Left hindlimb (tissue), 1 donor: ENCODE results near the gene SIGLEC6.

Experiments used
- DNase-seq: peaks from one replicate; pipeline ENCODE4 v3.0.0-alpha.2; 2018

Gene SIGLEC6

GRCh38 chr19:51548213-51548651 is 16.8 kb upstream of the SIGLEC6 start:
- no peak for DNase-seq

- DNase-seq = no peak
These were observed 16.1 kb upstream of the SIGLEC6 start for GRCh38 chr19:51547397-51548212.

GRCh38 chr19:51546650-51547396 is 15.4 kb upstream of the SIGLEC6 start:
- no peak for DNase-seq

GRCh38 chr19:51546107-51546649 is 14.7 kb upstream of the SIGLEC6 start:
- no peak for DNase-seq

- DNase-seq = no peak
These were observed 12.6 kb upstream of the SIGLEC6 start for GRCh38 chr19:51544038-51544437.

- no peak for DNase-seq
These were observed 11.2 kb upstream of the SIGLEC6 start for GRCh38 chr19:51542699-51543098.

GRCh38 chr19:51541458-51542357 is 10.2 kb upstream of the SIGLEC6 start:
- no peak for DNase-seq

- DNase-seq = no peak
These were observed 8.4 kb upstream of the SIGLEC6 start for GRCh38 chr19:51539821-51540366.

GRCh38 chr19:51535535-51535934 is 4.1 kb upstream of the SIGLEC6 start:
- no peak for DNase-seq

- no peak for DNase-seq
These were observed 854 bp downstream of the SIGLEC6 start for GRCh38 chr19:51530616-51531015.

GRCh38 chr19:51529301-51529700 is 2.2 kb downstream of the SIGLEC6 start:
- no peak for DNase-seq

GRCh38 chr19:51525651-51526050 is 5.8 kb downstream of the SIGLEC6 start:
- DNase-seq = no peak

- no peak for DNase-seq
These were observed 6.7 kb downstream of the SIGLEC6 start for GRCh38 chr19:51524666-51525264.

- DNase-seq = no peak
These were observed 9.7 kb downstream of the SIGLEC6 start for GRCh38 chr19:51521781-51522180.

- DNase-seq = no peak
These were observed 10.1 kb downstream of the SIGLEC6 start for GRCh38 chr19:51521357-51521756.

- DNase-seq = no peak
These were observed 10.7 kb downstream of the SIGLEC6 start for GRCh38 chr19:51520728-51521127.

- DNase-seq = no peak
These were observed 16.5 kb downstream of the SIGLEC6 start for GRCh38 chr19:51514866-51515481.

- no peak for DNase-seq
These were observed 17.5 kb downstream of the SIGLEC6 start for GRCh38 chr19:51513968-51514367.

GRCh38 chr19:51511353-51511752 is 20.1 kb downstream of the SIGLEC6 start:
- DNase-seq = no peak

- no peak for DNase-seq
These were observed 21.4 kb downstream of the SIGLEC6 start for GRCh38 chr19:51509823-51510660.
